Hair follicular keratinocyte (primary cell): ENCODE results near the gene UTS2B. TPM values are rescaled to one million over a fixed set of nuclear protein-coding genes. Genes with fewer than 3 reads are reported as not detected.

Source experiments
- total RNA-seq: library from RNA; depleted of rRNA; stranded (reverse); fragments of >200 nt; gene quantifications from 2 replicates; pipeline ENCODE4 v1.2.3, GENCODE V29; 2015

The UTS2B gene, protein sequence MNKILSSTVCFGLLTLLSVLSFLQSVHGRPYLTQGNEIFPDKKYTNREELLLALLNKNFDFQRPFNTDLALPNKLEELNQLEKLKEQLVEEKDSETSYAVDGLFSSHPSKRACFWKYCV
- not detected in 2 replicates for total RNA-seq

DNA sequence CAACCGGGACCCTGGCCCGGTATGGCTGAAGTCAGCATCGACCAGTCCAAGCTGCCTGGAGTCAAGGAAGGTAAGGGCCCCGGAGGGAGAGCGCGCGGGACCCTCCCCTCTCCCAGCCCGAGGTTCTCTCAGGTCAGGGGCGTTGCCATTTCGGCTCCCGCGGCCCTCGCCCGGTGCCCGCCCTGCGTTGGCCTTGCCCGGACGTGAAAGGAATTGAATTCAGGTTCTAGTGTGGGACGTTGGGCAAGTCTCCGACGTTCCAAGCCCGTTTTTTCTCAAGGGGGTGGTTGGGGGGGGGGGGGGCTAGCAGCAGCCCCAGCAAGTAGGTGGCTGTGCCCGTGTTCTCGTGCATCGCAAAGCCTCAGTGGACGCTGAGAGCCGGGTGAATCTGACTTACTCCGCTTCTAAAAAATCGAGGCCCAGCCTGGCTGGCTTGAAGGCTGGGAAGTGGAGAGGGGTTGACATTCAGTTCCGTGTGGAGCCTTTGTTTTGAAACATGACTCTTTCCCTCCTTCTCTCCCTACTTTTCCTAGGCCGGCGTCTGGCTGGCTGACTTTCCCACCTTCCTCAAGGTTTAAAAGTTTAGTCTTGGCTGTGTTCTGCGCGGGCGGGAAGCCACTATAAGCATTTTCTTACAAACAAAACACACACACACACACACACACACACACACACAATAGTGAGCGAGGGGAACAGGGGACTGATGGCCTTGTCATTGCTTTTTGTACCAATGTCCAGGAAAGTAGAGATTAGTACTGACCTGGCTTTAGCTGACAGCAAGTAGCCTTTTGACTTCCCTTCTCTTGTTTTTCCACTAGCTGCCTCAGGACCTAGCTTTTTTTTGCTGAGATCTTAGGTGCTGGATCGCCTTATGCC is at the start of gene UTS2B:
Gene UTS2B (minus strand): TSS at position 873 of the 876 bp plus-strand sequence. CDS start 48,337 bp downstream, outside the sequence.

GRCh38 chr3:191328962-191329653 is 1.2 kb downstream of the UTS2B start, which contains the start of gene CCDC50:
Gene CCDC50, plus strand, starts transcription at chr3:191329394. Its CDS starts 281 bp downstream, at chr3:191329675.

Other genes starting within 250 kb of the UTS2B start
- not detected in 2 replicates for gene OSTN, start 131.3 kb downstream of the UTS2B start, total RNA-seq
- gene CCDC50, start 1.1 kb downstream of the UTS2B start, total RNA-seq: 51.2 and 52.2 TPM in 2 replicates
- gene PYDC2, start 130.6 kb upstream of the UTS2B start, total RNA-seq: not detected in 2 replicates